ENCODE data around the gene PTBP1. TPM values are rescaled to one million over a fixed set of nuclear protein-coding genes. Genes with fewer than 3 reads are reported as not detected.
A peak's percentile ranks its signal among the peaks of the same experiment; 100 is the strongest.

PTBP1 gene
- total and polyA plus RNA-seq, 2 experiments from 2014 or later: 539 to 632 TPM

DNA sequence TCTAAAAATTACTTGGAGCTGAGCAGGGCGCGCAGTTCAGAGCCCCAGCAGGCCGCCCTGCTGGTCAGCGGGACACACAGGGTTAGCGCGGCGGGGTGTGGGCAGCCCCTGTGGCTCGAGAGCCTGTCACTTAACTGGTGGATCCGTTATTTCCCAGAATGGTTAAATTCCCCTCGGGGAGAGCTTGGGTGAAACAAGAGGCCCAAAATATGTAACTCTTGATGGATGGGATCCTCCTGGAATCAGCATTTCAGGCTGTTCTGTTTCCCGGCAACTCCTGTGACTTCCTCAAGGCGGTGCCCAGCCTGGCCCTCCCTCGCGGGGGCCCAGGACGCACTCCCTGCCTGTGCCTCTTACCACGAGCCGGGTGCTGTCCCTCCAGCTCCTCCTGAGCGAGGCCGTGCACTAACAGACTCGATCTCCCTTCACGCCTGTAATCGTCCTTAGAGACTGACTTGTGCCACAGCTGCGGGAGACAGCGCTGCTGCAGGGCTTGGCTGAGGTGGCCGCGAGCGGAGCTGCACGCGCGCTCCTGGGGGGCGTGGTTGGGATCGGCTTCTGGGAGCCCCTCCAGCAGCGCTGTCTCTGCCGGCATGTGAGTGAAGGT lies 9.7 kb downstream of the PTBP1 start:
- H3K9me2 ChIP-seq (ENCODE audit: insufficient read depth): no peaks in the 10 kb centered on the region
- no peak overlapping the region for H3K27ac Mint-ChIP-seq
- peaks cover 62% of the 10 kb centered on the region for H3K79me2 ChIP-seq (replicated peaks; ENCODE audit: insufficient read depth)
- no peak overlapping the region for H2AFZ ChIP-seq
- H4K20me1 ChIP-seq (replicated peaks; ENCODE audit: insufficient read depth): peaks cover 59% of the 10 kb centered on the region
- H3K4me1 ChIP-seq (ENCODE audit: insufficient read depth): peaks cover 2% of the 10 kb centered on the region; the same call in 1 of the 2 replicates
- peaks cover 79% of the 10 kb centered on the region for H3F3A ChIP-seq (replicated peaks; ENCODE audit: low read depth)
- no peaks in the 10 kb centered on the region for H3K9me3 Mint-ChIP-seq
- peaks cover 83% of the 10 kb centered on the region for H3K36me3 Mint-ChIP-seq (ENCODE audit: low read depth)
- peaks cover 35% of the 10 kb centered on the region for H3K27me3 Mint-ChIP-seq (ENCODE audit: insufficient read depth, low read depth, poor library complexity)
- H3K4me1 Mint-ChIP-seq: peaks cover 18% of the 10 kb centered on the region
- ATAC-seq: no peak
- H3K4me3 ChIP-seq: no peak overlapping the region
- H3K36me3 ChIP-seq (ENCODE audit: insufficient read depth): peaks cover 47% of the 10 kb centered on the region
- H3K27me3 ChIP-seq (ENCODE audit: insufficient read depth): no peaks in the 10 kb centered on the region
- H3K4me3 Mint-ChIP-seq: no peak overlapping the region; the same call in 2 of the 3 replicates
- no peak overlapping the region for H3K4me2 ChIP-seq
- H3K27ac ChIP-seq (ENCODE audit: low read depth): peak overlapping the region; percentile 70
- TF ChIP-seq, protein P1, sequence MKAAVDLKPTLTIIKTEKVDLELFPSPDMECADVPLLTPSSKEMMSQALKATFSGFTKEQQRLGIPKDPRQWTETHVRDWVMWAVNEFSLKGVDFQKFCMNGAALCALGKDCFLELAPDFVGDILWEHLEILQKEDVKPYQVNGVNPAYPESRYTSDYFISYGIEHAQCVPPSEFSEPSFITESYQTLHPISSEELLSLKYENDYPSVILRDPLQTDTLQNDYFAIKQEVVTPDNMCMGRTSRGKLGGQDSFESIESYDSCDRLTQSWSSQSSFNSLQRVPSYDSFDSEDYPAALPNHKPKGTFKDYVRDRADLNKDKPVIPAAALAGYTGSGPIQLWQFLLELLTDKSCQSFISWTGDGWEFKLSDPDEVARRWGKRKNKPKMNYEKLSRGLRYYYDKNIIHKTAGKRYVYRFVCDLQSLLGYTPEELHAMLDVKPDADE (IDR thresholded peaks at IDR 0.05): no peak
- TF ChIP-seq ZNF331 (CRISPR knock-in tag; IDR thresholded peaks at IDR 0.05; ENCODE audit: low read depth) (no peak), POLR2AphosphoS5 (IDR thresholded peaks at IDR 0.05; ENCODE audit: low read depth) (no peak), STAT1 (IDR thresholded peaks at IDR 0.05; ENCODE audit: unreplicated experiment) (no peak), EZH2phosphoT487 (IDR thresholded peaks at IDR 0.05; ENCODE audit: unreplicated experiment) (no peak)
- TF ChIP-seq, protein P2, sequence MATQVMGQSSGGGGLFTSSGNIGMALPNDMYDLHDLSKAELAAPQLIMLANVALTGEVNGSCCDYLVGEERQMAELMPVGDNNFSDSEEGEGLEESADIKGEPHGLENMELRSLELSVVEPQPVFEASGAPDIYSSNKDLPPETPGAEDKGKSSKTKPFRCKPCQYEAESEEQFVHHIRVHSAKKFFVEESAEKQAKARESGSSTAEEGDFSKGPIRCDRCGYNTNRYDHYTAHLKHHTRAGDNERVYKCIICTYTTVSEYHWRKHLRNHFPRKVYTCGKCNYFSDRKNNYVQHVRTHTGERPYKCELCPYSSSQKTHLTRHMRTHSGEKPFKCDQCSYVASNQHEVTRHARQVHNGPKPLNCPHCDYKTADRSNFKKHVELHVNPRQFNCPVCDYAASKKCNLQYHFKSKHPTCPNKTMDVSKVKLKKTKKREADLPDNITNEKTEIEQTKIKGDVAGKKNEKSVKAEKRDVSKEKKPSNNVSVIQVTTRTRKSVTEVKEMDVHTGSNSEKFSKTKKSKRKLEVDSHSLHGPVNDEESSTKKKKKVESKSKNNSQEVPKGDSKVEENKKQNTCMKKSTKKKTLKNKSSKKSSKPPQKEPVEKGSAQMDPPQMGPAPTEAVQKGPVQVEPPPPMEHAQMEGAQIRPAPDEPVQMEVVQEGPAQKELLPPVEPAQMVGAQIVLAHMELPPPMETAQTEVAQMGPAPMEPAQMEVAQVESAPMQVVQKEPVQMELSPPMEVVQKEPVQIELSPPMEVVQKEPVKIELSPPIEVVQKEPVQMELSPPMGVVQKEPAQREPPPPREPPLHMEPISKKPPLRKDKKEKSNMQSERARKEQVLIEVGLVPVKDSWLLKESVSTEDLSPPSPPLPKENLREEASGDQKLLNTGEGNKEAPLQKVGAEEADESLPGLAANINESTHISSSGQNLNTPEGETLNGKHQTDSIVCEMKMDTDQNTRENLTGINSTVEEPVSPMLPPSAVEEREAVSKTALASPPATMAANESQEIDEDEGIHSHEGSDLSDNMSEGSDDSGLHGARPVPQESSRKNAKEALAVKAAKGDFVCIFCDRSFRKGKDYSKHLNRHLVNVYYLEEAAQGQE (IDR thresholded peaks at IDR 0.05; ENCODE audit: unreplicated experiment): no peak
- TF ChIP-seq, protein P3, sequence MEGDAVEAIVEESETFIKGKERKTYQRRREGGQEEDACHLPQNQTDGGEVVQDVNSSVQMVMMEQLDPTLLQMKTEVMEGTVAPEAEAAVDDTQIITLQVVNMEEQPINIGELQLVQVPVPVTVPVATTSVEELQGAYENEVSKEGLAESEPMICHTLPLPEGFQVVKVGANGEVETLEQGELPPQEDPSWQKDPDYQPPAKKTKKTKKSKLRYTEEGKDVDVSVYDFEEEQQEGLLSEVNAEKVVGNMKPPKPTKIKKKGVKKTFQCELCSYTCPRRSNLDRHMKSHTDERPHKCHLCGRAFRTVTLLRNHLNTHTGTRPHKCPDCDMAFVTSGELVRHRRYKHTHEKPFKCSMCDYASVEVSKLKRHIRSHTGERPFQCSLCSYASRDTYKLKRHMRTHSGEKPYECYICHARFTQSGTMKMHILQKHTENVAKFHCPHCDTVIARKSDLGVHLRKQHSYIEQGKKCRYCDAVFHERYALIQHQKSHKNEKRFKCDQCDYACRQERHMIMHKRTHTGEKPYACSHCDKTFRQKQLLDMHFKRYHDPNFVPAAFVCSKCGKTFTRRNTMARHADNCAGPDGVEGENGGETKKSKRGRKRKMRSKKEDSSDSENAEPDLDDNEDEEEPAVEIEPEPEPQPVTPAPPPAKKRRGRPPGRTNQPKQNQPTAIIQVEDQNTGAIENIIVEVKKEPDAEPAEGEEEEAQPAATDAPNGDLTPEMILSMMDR (conservative IDR thresholded peaks at IDR 0.05; ENCODE audit: low read depth in 2 of 2): peak in 1 of 2 experiments; percentile 18; a peak in 1 of 4 replicates
- peak; percentile 25 for DNase-seq (ENCODE audit: low spot score)
